K562 (cell line): ENCODE results near the gene NTM. TPM values are rescaled to one million over a fixed set of nuclear protein-coding genes. Genes with fewer than 3 reads are reported as not detected.

ENCODE experiments used
- ATAC-seq: fragments of 200-7000 bp; cut with Tn5 transposase; 3 replicates; pipeline ENCODE4 v1.9.1; 2020; ENCODE audit warnings: moderate library complexity
- BruUV-seq: library from RNA; stranded (reverse); fragments of 400-500 nt; replicated peaks from 2 replicates; lab custom pipeline; 2021; lab: Mats Ljungman, UMichigan
- CTCF ChIA-PET: fragments of 300-600 bp; formaldehyde crosslinking; extraction: SDS; loops from one replicate; lab custom pipeline; 2021; ENCODE audit warnings: low intra/inter-chr PET ratio; lab: Yijun Ruan, JAX
- POLR2A ChIA-PET: fragments of 300-600, 350-650 bp; sonication (Branson Sonifier 250); formaldehyde crosslinking; extraction: SDS; loops from one replicate; lab custom pipeline; 2021; ENCODE audit warnings: antibody characterized with exemption, inconsistent platforms; lab: Yijun Ruan, JAX
- DNase-seq, 4 experiments: peaks; one replicate each; pipeline versions ENCODE4 v3.0.0 to v3.0.0-alpha.2; 2011 to 2018; ENCODE audit warnings: low spot score in 3 of 4, mixed read lengths in 3 of 4; ENCODE audit errors: extremely low read depth in 1 of 4
- FAIRE-seq: peaks from 2 replicates; lab custom pipeline; 2011; peaks lifted over from hg19 to GRCh38; lab: Jason Lieb, UNC
- H2AFZ ChIP-seq: 2 replicates; pipeline ENCODE4 v1.6.0; 2011; ENCODE audit warnings: low read depth, low read length, control low read depth, inconsistent platforms
- H3K27ac ChIP-seq: fragments of 200-600 bp; 3 replicates; pipeline ENCODE4 v1.8.0; 2011; ENCODE audit warnings: low read depth, mild to moderate bottlenecking, control low read depth, inconsistent platforms, low read length, moderate library complexity, mixed read lengths; ENCODE audit errors: extremely low read depth
- H3K27me3 ChIP-seq, 2 experiments: fragments of 300-600 bp in 1 of 2; 2 replicates in 1 of 2; 3 replicates in 1 of 2; pipeline versions ENCODE4 v1.6.0 to v1.8.0; 2011; ENCODE audit warnings: inconsistent platforms in 2 of 2, low read length in 2 of 2, mild to moderate bottlenecking in 1 of 2, mixed read lengths in 1 of 2, moderate library complexity in 1 of 2; ENCODE audit not compliant: control insufficient read depth in 2 of 2, insufficient read depth in 2 of 2
- H3K36me3 ChIP-seq: fragments of 300-600 bp; 3 replicates; pipeline ENCODE4 v1.8.0; 2011; ENCODE audit warnings: mild to moderate bottlenecking, low read length, inconsistent platforms; ENCODE audit not compliant: control insufficient read depth, insufficient read depth
- H3K4me1 ChIP-seq, 2 experiments: fragments of 200-600 bp in 1 of 2; replicated peaks in 1 of 2; 2 replicates in 1 of 2; 3 replicates in 1 of 2; pipeline versions ENCODE4 v1.5.1 to v1.8.0; 2011; ENCODE audit warnings: inconsistent platforms in 2 of 2, low read length in 2 of 2, mild to moderate bottlenecking in 1 of 2, mixed read lengths in 1 of 2, moderate library complexity in 1 of 2; ENCODE audit not compliant: control insufficient read depth in 2 of 2, insufficient read depth in 2 of 2
- H3K4me2 ChIP-seq: 2 replicates; pipeline ENCODE4 v1.6.1; 2011; ENCODE audit warnings: low read length, control low read depth, inconsistent platforms, mixed read lengths; ENCODE audit not compliant: insufficient read depth
- H3K4me3 ChIP-seq: fragments of 200-600 bp; sonication (generic), shearing (Covaris generic); 2 replicates; pipeline ENCODE4 v1.5.1; 2016; ENCODE audit warnings: control low read depth, inconsistent platforms
- H3K79me2 ChIP-seq: fragments of 200-600 bp; 3 replicates; pipeline ENCODE4 v1.8.0; 2011; ENCODE audit warnings: low read length, inconsistent platforms; ENCODE audit not compliant: control insufficient read depth, insufficient read depth
- H3K9ac ChIP-seq, 2 experiments: 2 replicates each; pipeline versions ENCODE4 v1.6.0 to v1.6.1; 2011; ENCODE audit warnings: low read depth in 2 of 2, low read length in 2 of 2, control low read depth in 1 of 2, inconsistent platforms in 1 of 2, mild to moderate bottlenecking in 1 of 2, mixed read lengths in 1 of 2; ENCODE audit not compliant: insufficient read depth in 1 of 2
- H3K9me1 ChIP-seq: one replicate; pipeline ENCODE4 v1.6.0; 2011; ENCODE audit warnings: inconsistent platforms, mild to moderate bottlenecking, low read length, moderate library complexity; ENCODE audit not compliant: control insufficient read depth, insufficient read depth
- H3K9me3 ChIP-seq: replicated peaks from 2 replicates; pipeline ENCODE4 v1.5.1; 2011; ENCODE audit warnings: low read depth, low read length, inconsistent platforms; ENCODE audit not compliant: control insufficient read depth, insufficient read depth
- H4K20me1 ChIP-seq: replicated peaks from 2 replicates; pipeline ENCODE4 v1.6.1; 2011; ENCODE audit warnings: low read length, inconsistent platforms, mixed read lengths; ENCODE audit not compliant: control insufficient read depth, insufficient read depth
- CHD7 ChIP-seq: fragments of 200-600 bp; sonication (generic); IDR thresholded peaks from one replicate; pipeline ENCODE4 v1.6.1; 2012; ENCODE audit warnings: mild to moderate bottlenecking, low read depth, low read length, inconsistent platforms
- TFE3 ChIP-seq: fragments of 450-650 bp; formaldehyde crosslinking; IDR thresholded peaks from 2 replicates; pipeline ENCODE4 v1.4.0; 2020; ENCODE audit warnings: mild to moderate bottlenecking, mixed read lengths
- WGBS: fragments of 100-300 bp; shearing (Covaris generic); methylation state at CpG from one replicate; pipeline ENCODE4 v1.1.6; 2016; ENCODE audit warnings: low coverage, mixed read lengths; ENCODE audit not compliant: insufficient coverage; ENCODE audit errors: missing lambda C conversion rate; 5-methylcytosine and 5-hydroxymethylcytosine counted together
- in situ Hi-C: fragments of 300-500 bp; cut with MboI; formaldehyde crosslinking; loops from 4 replicates; pipeline ENCODE4 v1.15.0; 2018; ENCODE audit warnings: inconsistent platforms, mixed read lengths
- intact Hi-C: fragments of 100-400 bp; cut with micrococcal nuclease; formaldehyde crosslinking; loops from 2 replicates; pipeline ENCODE4 v1.14.2; 2022
- polyA plus RNA-seq, 8 experiments: library from polyadenylated mRNA; depleted of rRNA in 4 of 8; stranded (reverse) in 5 of 8; unstranded in 3 of 8; fragments of >200 nt; fragmentation: Nextera tagmentation in 2 of 8; fragmentation: Illumina TruSeq in 1 of 8; extraction: Ambion mirVana in 2 of 8; extraction: Trizol in 1 of 8; gene quantifications; 2 replicates each; pipeline versions ENCODE4 v1.2.1 to v1.2.3, GENCODE V29; 2011 to 2014; ENCODE audit warnings: inconsistent platforms in 1 of 8, missing spikeins in 1 of 8
- total RNA-seq, 7 experiments: library from RNA; depleted of rRNA in 6 of 7; stranded (reverse); fragments of >200 nt in 6 of 7; fragmentation: Illumina TruSeq in 2 of 7; extraction: Trizol in 2 of 7; gene quantifications; 2 replicates each; pipeline versions ENCODE4 v1.2.1 to v1.2.3, GENCODE V29; 2011 to 2021; ENCODE audit warnings: low replicate concordance in 1 of 7

The NTM gene
- total and polyA plus RNA-seq, 9 of the 15 experiments (the other 6 are each of a cell fraction or from before 2014, with no cell fraction given), result not detected

- FAIRE-seq, result no peak
Measured at GRCh38 chr11:131695889-131696429, 325.5 kb downstream of the NTM start.

More at GRCh38 chr11:131695889-131696429, 325.5 kb downstream of the NTM start:
- peak; percentile 59 for TF ChIP-seq TFE3
- no peak for TF ChIP-seq CHD7
- TF ChIP-seq, all 486 proteins: peak for 1
- Histone ChIP-seq H3K9me3 (no peaks in the 10 kb centered on the region), H3K4me3 (no peak overlapping the region), H3K9me1 (no peaks in the 10 kb centered on the region), H3K27ac (no peak overlapping the region), H4K20me1 (no peaks in the 10 kb centered on the region), H3K79me2 (no peaks in the 10 kb centered on the region), H3K36me3 (no peaks in the 10 kb centered on the region), H3K4me2 (no peak overlapping the region), H3K9ac (no peak overlapping the region), H3K27me3 (no peaks in the 10 kb centered on the region), H2AFZ (no peak overlapping the region), H3K4me1 (peaks cover 0 to 7% of the 10 kb centered on the region in 2 experiments; a peak in 1 of 5 replicates)
- DNase-seq, result no peak
- ChIA-PET CTCF (no interaction called here), POLR2A (no interaction called here)
- WGBS, result 2% methylated on average over 10 of the region's 10 CpGs
- in situ Hi-C loops (no loop called here), intact Hi-C loops (no loop called here)
- no peak for ATAC-seq
- BruUV-seq, result no TSS peak
